GM12892 (cell line): ENCODE data around the gene RBPJL.

ENCODE experiments used
- POLR2AphosphoS5 ChIP-seq: IDR thresholded peaks from 2 replicates; pipeline ENCODE4 v1.6.1; 2011; ENCODE audit warnings: low read depth, low read length, control low read depth
- TAF1 ChIP-seq: IDR thresholded peaks from 2 replicates; pipeline ENCODE4 v1.6.1; 2011; ENCODE audit warnings: low read depth, mild to moderate bottlenecking, control low read depth, low read length, borderline replicate concordance

GRCh38 chr20:45291526-45291925, 15.1 kb upstream of the RBPJL start:
- TF ChIP-seq TAF1: no peak
- no peak for TF ChIP-seq POLR2AphosphoS5
